Gastroesophageal sphincter (tissue), 4 donors: ENCODE measurements around the gene HPSE2. TPM values are rescaled to one million over a fixed set of nuclear protein-coding genes. Genes with fewer than 3 reads are reported as not detected.

Source experiments
- ATAC-seq: fragments of 150-250 bp; one replicate; pipeline ENCODE4 v1.9.1; 2016; ENCODE audit warnings: mild to moderate bottlenecking, moderate library complexity
- H3K27ac ChIP-seq, 4 donors: fragments of 200-600 bp; sonication (generic) in 3 of 4; 1 replicate in 3 of 4; 2 replicates in 1 of 4; pipeline ENCODE4 v1.5.1; 2016 to 2019
- H3K27me3 ChIP-seq: fragments of 200-600 bp; sonication (generic); one replicate; pipeline ENCODE4 v1.5.1; 2019
- H3K36me3 ChIP-seq, 2 donors: fragments of 200-600 bp; sonication (generic); one replicate each; pipeline ENCODE4 v1.5.1; 2019; ENCODE audit warnings: control low read depth in 1 of 2
- H3K4me1 ChIP-seq, 3 donors: fragments of 200-600 bp; sonication (generic); 1 replicate in 2 of 3; 2 replicates in 1 of 3; pipeline ENCODE4 v1.5.1; 2016 to 2019; ENCODE audit warnings: control low read depth in 2 of 3
- H3K4me3 ChIP-seq, 2 donors: fragments of 200-600 bp; sonication (generic); one replicate each; pipeline ENCODE4 v1.5.1; 2019; ENCODE audit warnings: mild to moderate bottlenecking in 1 of 2, moderate library complexity in 1 of 2
- H3K9me3 ChIP-seq, 3 donors: fragments of 200-600 bp; sonication (generic); one replicate each; pipeline ENCODE4 v1.5.1; 2017 to 2019; ENCODE audit warnings: control low read depth in 2 of 3
- CTCF ChIP-seq, 4 experiments: fragments of 200-600 bp in 2 of 4; fragments of 450-650 bp in 2 of 4; sonication (generic) in 1 of 4; IDR thresholded peaks; one replicate each; pipeline ENCODE4 v1.5.1; 2017 to 2019; ENCODE audit warnings: antibody characterized with exemption in 4 of 4, mild to moderate bottlenecking in 2 of 4, moderate library complexity in 2 of 4
- EP300 ChIP-seq: sonication (generic); formaldehyde crosslinking; IDR thresholded peaks from one replicate; pipeline ENCODE4 v1.6.1; 2017; ENCODE audit warnings: antibody characterized with exemption, mild to moderate bottlenecking
- POLR2A ChIP-seq, 2 donors: fragments of 450-650 bp; IDR thresholded peaks; one replicate each; pipeline ENCODE4 v1.6.1; 2017; ENCODE audit warnings: antibody characterized with exemption in 2 of 2, mild to moderate bottlenecking in 2 of 2, moderate library complexity in 1 of 2
- POLR2AphosphoS5 ChIP-seq: sonication (generic); formaldehyde crosslinking; IDR thresholded peaks from one replicate; pipeline ENCODE4 v1.6.1; 2017; ENCODE audit warnings: antibody characterized with exemption
- WGBS, 2 donors: methylation state at CpG; one replicate each; pipeline ENCODE4 v1.1.5; 2018; ENCODE audit warnings: low coverage in 1 of 2; 5-methylcytosine and 5-hydroxymethylcytosine counted together
- total RNA-seq, 4 donors: library from RNA; depleted of rRNA; stranded (reverse); fragments of >200 nt; gene quantifications; one replicate each; pipeline ENCODE4 v1.1.0, GENCODE V29; 2016

The HPSE2 gene
- total RNA-seq, 4 donors from 2014 or later, result 19.1 to 74.5 (median 58.8) TPM

DNA sequence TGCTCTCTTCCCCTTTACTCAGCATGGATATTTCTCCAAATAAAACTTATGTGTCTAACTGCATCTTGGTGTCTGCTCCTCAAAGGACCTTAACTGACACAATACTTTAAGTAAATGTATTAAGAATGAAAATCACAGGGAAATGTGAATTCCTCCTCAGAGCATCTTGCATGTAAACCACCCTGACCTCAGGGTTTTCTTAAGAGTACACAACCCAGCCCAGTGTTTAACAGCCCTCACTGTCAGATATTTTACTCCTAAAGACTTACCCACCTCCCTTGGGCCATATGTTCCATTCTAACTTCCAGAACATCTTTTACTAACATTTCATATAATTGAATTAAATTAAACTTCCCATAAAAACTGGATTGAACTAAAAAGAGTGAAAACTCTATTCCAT is 315.3 kb downstream of the HPSE2 start:
- TF ChIP-seq CTCF (IDR thresholded peaks at IDR 0.05) (no peak), EP300 (no peak), POLR2AphosphoS5 (no peak), POLR2A (IDR thresholded peaks at IDR 0.05) (no peak)
- no peaks in the 10 kb centered on the region for H3K36me3 ChIP-seq
- peak overlapping the region in 3 of 4 donors; percentile 8 to 36 (median 32) for H3K27ac ChIP-seq
- H3K27me3 ChIP-seq, result no peaks in the 10 kb centered on the region
- peaks cover 2 to 58% (median 7%) of the 10 kb centered on the region in 3 donors for H3K4me1 ChIP-seq
- no peaks in the 10 kb centered on the region for H3K9me3 ChIP-seq
- no peak for ATAC-seq
- H3K4me3 ChIP-seq, result no peak overlapping the region

DNA sequence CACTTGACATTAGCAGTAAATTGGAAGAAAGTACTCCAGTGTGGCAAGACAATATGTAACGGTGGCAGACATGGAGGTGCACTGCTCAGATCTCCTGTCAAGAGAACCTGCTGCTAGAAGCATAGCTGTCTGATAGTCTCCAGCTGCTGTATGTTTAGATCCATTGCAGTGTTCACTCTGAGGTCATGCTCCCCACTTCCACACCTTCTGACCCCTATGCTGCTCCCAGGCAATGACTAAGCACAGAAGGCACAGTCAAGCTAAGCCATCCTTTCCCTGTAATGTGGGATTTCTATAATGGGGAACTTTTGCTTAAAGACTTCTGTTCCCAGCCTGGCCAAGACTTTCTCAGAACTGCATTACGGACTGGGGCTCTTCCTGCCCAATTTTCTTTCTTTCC is 315.8 kb downstream of the HPSE2 start:
- no peak for ATAC-seq
- Histone ChIP-seq H3K9me3 (no peaks in the 10 kb centered on the region), H3K4me3 (no peak overlapping the region), H3K27me3 (no peaks in the 10 kb centered on the region), H3K36me3 (no peaks in the 10 kb centered on the region), H3K4me1 (peaks cover 2 to 56% (median 7%) of the 10 kb centered on the region in 3 donors), H3K27ac (peak overlapping the region in 3 of 4 donors; percentile 8 to 36 (median 32))
- TF ChIP-seq CTCF (IDR thresholded peaks at IDR 0.05), result no peak
- no peak for TF ChIP-seq EP300
- no peak for TF ChIP-seq POLR2AphosphoS5
- TF ChIP-seq POLR2A (IDR thresholded peaks at IDR 0.05), result no peak
- WGBS, 2 donors, result 37 to 44% methylated on average over 1 to 2 of the region's 2 CpGs

GRCh38 chr10:98917828-98918227 is 317.8 kb downstream of the HPSE2 start:
- Histone ChIP-seq H3K36me3 (no peaks in the 10 kb centered on the region), H3K27me3 (no peaks in the 10 kb centered on the region), H3K4me3 (no peak overlapping the region), H3K27ac (no peak overlapping the region), H3K4me1 (peaks cover 2 to 51% (median 7%) of the 10 kb centered on the region in 3 donors), H3K9me3 (no peaks in the 10 kb centered on the region)
- WGBS, 2 donors, result 97 to 100% methylated on average over 2 of the region's 2 CpGs
- TF ChIP-seq POLR2A (IDR thresholded peaks at IDR 0.05) (no peak), POLR2AphosphoS5 (no peak), EP300 (no peak), CTCF (IDR thresholded peaks at IDR 0.05) (no peak)
- ATAC-seq, result no peak

DNA sequence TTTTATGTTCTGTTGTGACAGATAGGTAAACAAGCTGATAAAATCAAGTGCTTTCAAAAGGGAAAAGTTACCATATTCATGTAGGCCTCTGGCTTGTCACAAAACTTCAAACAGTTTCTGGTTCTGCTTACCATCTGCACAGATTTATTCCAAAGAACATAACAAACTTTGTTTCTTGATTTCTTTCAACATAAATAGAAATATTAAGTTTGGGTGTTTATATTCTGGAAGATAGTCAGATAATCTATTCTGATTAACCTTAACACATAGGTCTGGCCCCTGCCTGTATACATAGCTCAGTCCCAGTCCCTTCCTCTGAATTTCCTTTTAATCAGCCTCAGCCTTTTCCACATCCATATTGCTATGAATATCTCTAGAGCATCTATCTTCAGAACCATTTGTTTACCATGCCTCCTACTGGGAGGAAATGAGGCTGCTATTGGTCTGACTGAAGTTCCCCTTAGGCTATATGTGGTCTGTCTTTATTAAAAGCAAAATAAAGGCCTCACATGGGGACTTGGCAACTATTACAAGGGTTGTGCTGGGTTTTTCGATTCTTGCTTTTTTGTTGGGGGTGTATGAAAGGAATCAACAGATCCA is 319.0 kb downstream of the HPSE2 start:
- Histone ChIP-seq H3K36me3 (no peaks in the 10 kb centered on the region), H3K4me1 (peaks cover 2 to 41% (median 6%) of the 10 kb centered on the region in 3 donors), H3K4me3 (no peak overlapping the region), H3K27me3 (no peaks in the 10 kb centered on the region), H3K27ac (peak overlapping the region in 1 of 4 donors; percentile 13), H3K9me3 (no peaks in the 10 kb centered on the region)
- WGBS, 2 donors, result 57% methylated on average over 1 of the region's 1 CpG; no CpG with 5 or more reads in 1 of the 2 donors
- TF ChIP-seq POLR2AphosphoS5, result no peak
- TF ChIP-seq POLR2A (IDR thresholded peaks at IDR 0.05), result no peak
- no peak for TF ChIP-seq CTCF (IDR thresholded peaks at IDR 0.05)
- no peak for TF ChIP-seq EP300
- ATAC-seq, result no peak

DNA sequence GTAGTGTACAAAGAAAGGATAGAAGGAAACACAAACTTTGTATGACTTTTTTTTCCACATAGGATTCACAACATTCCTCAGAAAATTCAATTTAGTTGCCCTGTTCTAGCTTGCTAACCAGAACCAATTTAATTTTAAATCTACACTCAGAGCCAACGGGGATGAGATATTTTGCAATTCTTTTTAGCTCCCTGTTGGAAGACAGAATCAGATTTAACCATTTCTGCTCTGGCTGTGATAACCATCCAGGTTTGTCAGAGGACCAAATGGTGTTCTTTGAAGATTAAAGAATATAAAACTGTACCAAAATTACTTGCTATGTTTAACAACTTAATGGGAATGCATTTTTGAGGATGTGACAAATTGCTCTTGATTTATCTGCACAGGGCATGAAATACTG is 319.7 kb downstream of the HPSE2 start:
- no peaks in the 10 kb centered on the region for H3K36me3 ChIP-seq
- 5 to 13% methylated on average over 1 of the region's 1 CpG for WGBS, 2 donors
- H3K27ac ChIP-seq, result peak overlapping the region in 1 of 4 donors; percentile 6
- no peaks in the 10 kb centered on the region for H3K9me3 ChIP-seq
- no peak overlapping the region for H3K4me3 ChIP-seq
- ATAC-seq, result no peak
- TF ChIP-seq CTCF (IDR thresholded peaks at IDR 0.05) (no peak), POLR2AphosphoS5 (no peak), EP300 (no peak), POLR2A (IDR thresholded peaks at IDR 0.05) (no peak)
- peaks cover 0 to 36% (median 0%) of the 10 kb centered on the region in 3 donors for H3K4me1 ChIP-seq
- H3K27me3 ChIP-seq, result no peaks in the 10 kb centered on the region
